ENCODE results near the gene RBM28.

Gene RBM28

GRCh38 chr7:128259131-128260061 lies 84.3 kb downstream of the RBM28 start:
- H3K4me3 ChIP-seq (ENCODE audit: low read length), result no peak overlapping the region
- H3K4me1 ChIP-seq (ENCODE audit: control insufficient read depth, insufficient read depth, low read length), result peaks cover 29% of the 10 kb centered on the region
- no peak overlapping the region for H3K9ac ChIP-seq (ENCODE audit: low read length)
- no peaks in the 10 kb centered on the region for H3K36me3 ChIP-seq (ENCODE audit: control insufficient read depth, insufficient read depth, low read length)
- H3K27me3 ChIP-seq (ENCODE audit: control insufficient read depth, insufficient read depth, low read length), result no peaks in the 10 kb centered on the region
- no peaks in the 10 kb centered on the region for H3K9me3 ChIP-seq (ENCODE audit: control insufficient read depth, low read length)

- no peak overlapping the region for H3K4me3 ChIP-seq (ENCODE audit: low read length)
- H3K9ac ChIP-seq (ENCODE audit: low read length), result no peak overlapping the region
- no peaks in the 10 kb centered on the region for H3K9me3 ChIP-seq (ENCODE audit: control insufficient read depth, low read length)
- no peaks in the 10 kb centered on the region for H3K36me3 ChIP-seq (ENCODE audit: control insufficient read depth, insufficient read depth, low read length)
- H3K27me3 ChIP-seq (ENCODE audit: control insufficient read depth, insufficient read depth, low read length), result no peaks in the 10 kb centered on the region
- peaks cover 17% of the 10 kb centered on the region for H3K4me1 ChIP-seq (ENCODE audit: control insufficient read depth, insufficient read depth, low read length)
These were observed 86.2 kb downstream of the RBM28 start for GRCh38 chr7:128257458-128257857.

GRCh38 chr7:128255271-128255670 lies 88.4 kb downstream of the RBM28 start:
- H3K9me3 ChIP-seq (ENCODE audit: control insufficient read depth, low read length), result no peaks in the 10 kb centered on the region
- H3K36me3 ChIP-seq (ENCODE audit: control insufficient read depth, insufficient read depth, low read length), result no peaks in the 10 kb centered on the region
- no peak overlapping the region for H3K9ac ChIP-seq (ENCODE audit: low read length)
- no peaks in the 10 kb centered on the region for H3K27me3 ChIP-seq (ENCODE audit: control insufficient read depth, insufficient read depth, low read length)
- H3K4me1 ChIP-seq (ENCODE audit: control insufficient read depth, insufficient read depth, low read length), result peaks cover 13% of the 10 kb centered on the region
- H3K4me3 ChIP-seq (ENCODE audit: low read length), result no peak overlapping the region

- H3K36me3 ChIP-seq (ENCODE audit: control insufficient read depth, insufficient read depth, low read length), result no peaks in the 10 kb centered on the region
- no peaks in the 10 kb centered on the region for H3K27me3 ChIP-seq (ENCODE audit: control insufficient read depth, insufficient read depth, low read length)
- peaks cover 5% of the 10 kb centered on the region for H3K4me1 ChIP-seq (ENCODE audit: control insufficient read depth, insufficient read depth, low read length)
- no peaks in the 10 kb centered on the region for H3K9me3 ChIP-seq (ENCODE audit: control insufficient read depth, low read length)
- no peak overlapping the region for H3K9ac ChIP-seq (ENCODE audit: low read length)
- H3K4me3 ChIP-seq (ENCODE audit: low read length), result no peak overlapping the region
These were observed 89.2 kb downstream of the RBM28 start for GRCh38 chr7:128254470-128254869.

- H3K4me1 ChIP-seq (ENCODE audit: control insufficient read depth, insufficient read depth, low read length), result no peaks in the 10 kb centered on the region
- no peak overlapping the region for H3K4me3 ChIP-seq (ENCODE audit: low read length)
- no peaks in the 10 kb centered on the region for H3K36me3 ChIP-seq (ENCODE audit: control insufficient read depth, insufficient read depth, low read length)
- no peaks in the 10 kb centered on the region for H3K9me3 ChIP-seq (ENCODE audit: control insufficient read depth, low read length)
- H3K9ac ChIP-seq (ENCODE audit: low read length), result no peak overlapping the region
- H3K27me3 ChIP-seq (ENCODE audit: control insufficient read depth, insufficient read depth, low read length), result no peaks in the 10 kb centered on the region
These were observed 90.0 kb downstream of the RBM28 start for GRCh38 chr7:128253701-128254100.

- Histone ChIP-seq H3K4me3 (ENCODE audit: low read length) (no peak overlapping the region), H3K36me3 (ENCODE audit: control insufficient read depth, insufficient read depth, low read length) (no peaks in the 10 kb centered on the region), H3K4me1 (ENCODE audit: control insufficient read depth, insufficient read depth, low read length) (no peaks in the 10 kb centered on the region), H3K9me3 (ENCODE audit: control insufficient read depth, low read length) (no peaks in the 10 kb centered on the region), H3K9ac (ENCODE audit: low read length) (no peak overlapping the region), H3K27me3 (ENCODE audit: control insufficient read depth, insufficient read depth, low read length) (no peaks in the 10 kb centered on the region)
These were observed 92.4 kb downstream of the RBM28 start for GRCh38 chr7:128251337-128251736.

All from mucosa of stomach (tissue), 1 donor.